Measurements from ENCODE around the gene SRSF11. TPM values are rescaled to one million over a fixed set of nuclear protein-coding genes. Genes with fewer than 3 reads are reported as not detected.

Gene SRSF11
- total RNA-seq, 2 experiments from 2014 or later = 194 to 203 TPM

DNA sequence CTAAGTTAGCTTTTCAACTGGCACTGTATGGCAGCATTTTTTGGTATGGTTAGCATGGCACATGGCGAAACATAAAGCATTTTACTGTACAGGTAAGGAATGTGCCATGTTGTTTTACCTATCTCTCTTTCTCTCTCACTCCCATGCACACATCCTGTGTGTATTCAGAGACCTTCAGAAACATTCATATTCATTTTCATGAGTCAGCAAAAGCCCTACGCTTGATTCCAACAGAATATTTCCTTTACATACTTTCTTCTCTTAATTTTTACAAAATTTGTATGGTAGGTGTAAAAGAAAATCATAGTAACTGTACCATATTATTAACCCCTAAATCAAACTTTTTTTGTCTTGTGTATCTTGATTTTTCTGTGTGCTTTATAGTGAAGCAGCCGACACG, 10.3 kb downstream of the SRSF11 start:
- TF ChIP-seq, protein P1, sequence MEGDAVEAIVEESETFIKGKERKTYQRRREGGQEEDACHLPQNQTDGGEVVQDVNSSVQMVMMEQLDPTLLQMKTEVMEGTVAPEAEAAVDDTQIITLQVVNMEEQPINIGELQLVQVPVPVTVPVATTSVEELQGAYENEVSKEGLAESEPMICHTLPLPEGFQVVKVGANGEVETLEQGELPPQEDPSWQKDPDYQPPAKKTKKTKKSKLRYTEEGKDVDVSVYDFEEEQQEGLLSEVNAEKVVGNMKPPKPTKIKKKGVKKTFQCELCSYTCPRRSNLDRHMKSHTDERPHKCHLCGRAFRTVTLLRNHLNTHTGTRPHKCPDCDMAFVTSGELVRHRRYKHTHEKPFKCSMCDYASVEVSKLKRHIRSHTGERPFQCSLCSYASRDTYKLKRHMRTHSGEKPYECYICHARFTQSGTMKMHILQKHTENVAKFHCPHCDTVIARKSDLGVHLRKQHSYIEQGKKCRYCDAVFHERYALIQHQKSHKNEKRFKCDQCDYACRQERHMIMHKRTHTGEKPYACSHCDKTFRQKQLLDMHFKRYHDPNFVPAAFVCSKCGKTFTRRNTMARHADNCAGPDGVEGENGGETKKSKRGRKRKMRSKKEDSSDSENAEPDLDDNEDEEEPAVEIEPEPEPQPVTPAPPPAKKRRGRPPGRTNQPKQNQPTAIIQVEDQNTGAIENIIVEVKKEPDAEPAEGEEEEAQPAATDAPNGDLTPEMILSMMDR (IDR thresholded peaks at IDR 0.05) = no peak
- H3K4me1 Mint-ChIP-seq (ENCODE audit: low read depth) = peaks cover 27% of the 10 kb centered on the region
- no peaks in the 10 kb centered on the region for H3K9me3 Mint-ChIP-seq
- DNase-seq = no peak
- CTCF ChIA-PET = interaction anchor here (1.1 kb wide), 1 partner anchor 11 kb away, joined by 4 read pairs; no protein-coding TSS in a partner anchor
- POLR2A ChIA-PET = interaction anchor here (0.6 to 1.5 kb wide), 3 partner anchors 18 to 123 kb away, joined by 3 to 4 read pairs (median 3); partner anchors contain the start of gene ANKRD13C
- no peaks in the 10 kb centered on the region for H3K27me3 Mint-ChIP-seq
- peak overlapping the region; percentile 35 for H3K27ac Mint-ChIP-seq
- H3K4me3 Mint-ChIP-seq = no peak overlapping the region
- H3K36me3 Mint-ChIP-seq (ENCODE audit: low read depth) = peaks cover 58% of the 10 kb centered on the region
- intact Hi-C loops (cut with micrococcal nuclease) = no loop called here
- no peak for ATAC-seq

DNA sequence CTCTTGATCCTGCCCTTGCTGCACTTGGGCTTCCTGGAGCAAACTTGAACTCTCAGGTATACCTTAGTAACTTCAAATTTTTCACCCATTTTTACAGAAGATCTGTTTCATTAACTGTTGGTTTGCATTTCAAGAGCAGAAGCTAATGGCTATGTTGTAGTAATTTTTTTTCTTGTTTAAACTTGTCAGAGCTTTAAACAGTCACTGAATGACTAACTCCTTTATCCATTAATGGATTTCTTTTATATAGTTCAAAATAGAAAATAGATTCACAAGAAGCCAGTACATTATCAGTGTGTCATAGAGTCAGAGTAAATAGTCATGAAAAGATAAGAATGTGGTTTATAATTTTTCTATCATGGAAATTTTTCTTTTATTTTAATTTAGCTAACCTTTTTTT, 13.6 kb downstream of the SRSF11 start:
- CTCF ChIA-PET = no interaction called here
- DNase-seq = no peak
- peaks cover 61% of the 10 kb centered on the region for H3K36me3 Mint-ChIP-seq (ENCODE audit: low read depth)

DNA sequence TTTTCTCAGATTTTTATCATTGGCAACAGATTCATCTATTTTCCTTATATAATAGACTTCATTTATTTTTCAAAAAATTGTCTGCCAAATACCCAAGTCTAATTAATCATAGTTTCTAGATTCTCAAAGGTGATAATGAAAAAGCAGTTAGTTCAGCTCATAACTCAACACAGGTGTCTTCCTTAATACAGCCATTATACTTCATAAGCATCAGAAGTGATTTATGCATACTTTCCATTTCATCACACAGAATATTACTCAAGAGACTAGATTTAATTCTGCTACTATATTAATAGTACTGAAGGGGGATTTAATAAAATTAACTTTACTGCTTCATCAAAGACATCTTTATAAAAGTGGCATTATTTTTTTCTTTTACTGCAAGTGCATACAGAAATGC, 18.8 kb downstream of the SRSF11 start:
- intact Hi-C loops (cut with micrococcal nuclease) = no loop called here
- no peak overlapping the region for H3K4me3 Mint-ChIP-seq
- ATAC-seq = no peak

More for the DNA sequence above, 13.6 kb downstream of the SRSF11 start:
- intact Hi-C loops (cut with micrococcal nuclease) = no loop called here
- no peaks in the 10 kb centered on the region for H3K9me3 Mint-ChIP-seq
- no peak overlapping the region for H3K4me3 Mint-ChIP-seq
- peak overlapping the region; percentile 30 for H3K27ac Mint-ChIP-seq
- TF ChIP-seq, protein P1 (IDR thresholded peaks at IDR 0.05) = no peak
- no peaks in the 10 kb centered on the region for H3K27me3 Mint-ChIP-seq
- POLR2A ChIA-PET = interaction anchor here (1.1 to 1.5 kb wide), 2 partner anchors 11 to 25 kb away, joined by 3 read pairs; no protein-coding TSS in a partner anchor
- H3K4me1 Mint-ChIP-seq (ENCODE audit: low read depth) = peaks cover 8% of the 10 kb centered on the region
- ATAC-seq = no peak

DNA sequence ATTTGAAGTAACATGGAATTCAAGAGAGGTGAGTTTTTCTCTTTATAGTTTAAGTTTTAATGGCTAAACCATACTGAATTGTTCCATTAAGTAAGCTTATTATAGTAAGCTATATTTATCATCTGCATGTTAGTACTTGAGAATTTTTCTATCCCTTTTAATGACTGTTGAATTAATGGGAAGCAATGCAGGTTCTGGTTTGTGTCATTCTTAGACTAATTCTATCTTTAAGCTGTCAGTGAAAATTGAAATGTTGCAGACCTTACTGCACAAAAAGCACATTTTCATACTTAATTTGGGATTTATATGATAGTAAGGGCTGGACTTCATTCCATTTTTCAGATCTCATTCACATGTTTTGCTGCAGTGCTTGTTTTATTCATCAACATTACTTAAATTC, 25.9 kb downstream of the SRSF11 start:
- no peaks in the 10 kb centered on the region for H3K27me3 Mint-ChIP-seq
- peaks cover 19% of the 10 kb centered on the region for H3K4me1 Mint-ChIP-seq (ENCODE audit: low read depth)
- no peak overlapping the region for H3K4me3 Mint-ChIP-seq
- DNase-seq (no peak), ATAC-seq (no peak)
- peaks cover 67% of the 10 kb centered on the region for H3K36me3 Mint-ChIP-seq (ENCODE audit: low read depth)
- POLR2A ChIA-PET = interaction anchor here (1.0 kb wide), 2 partner anchors 22 to 107 kb away, joined by 3 read pairs; partner anchors contain the start of gene ANKRD13C
- H3K9me3 Mint-ChIP-seq = no peaks in the 10 kb centered on the region
- H3K27ac Mint-ChIP-seq = peak overlapping the region; percentile 63
- TF ChIP-seq, protein P1 (IDR thresholded peaks at IDR 0.05) = no peak
- CTCF ChIA-PET = interaction anchor here (0.7 kb wide), 1 partner anchor 281 kb away, joined by 3 read pairs; no protein-coding TSS in a partner anchor
- intact Hi-C loops (cut with micrococcal nuclease) = no loop called here

More for the DNA sequence above, 18.8 kb downstream of the SRSF11 start:
- TF ChIP-seq, protein P1 (IDR thresholded peaks at IDR 0.05) = no peak
- Mint-ChIP-seq H3K27ac (peak overlapping the region; percentile 32), H3K36me3 (ENCODE audit: low read depth) (peaks cover 57% of the 10 kb centered on the region), H3K4me1 (ENCODE audit: low read depth) (peaks cover 4% of the 10 kb centered on the region), H3K27me3 (no peaks in the 10 kb centered on the region), H3K9me3 (no peaks in the 10 kb centered on the region)
- CTCF ChIA-PET = no interaction called here
- POLR2A ChIA-PET = no interaction called here
- no peak for DNase-seq

DNA sequence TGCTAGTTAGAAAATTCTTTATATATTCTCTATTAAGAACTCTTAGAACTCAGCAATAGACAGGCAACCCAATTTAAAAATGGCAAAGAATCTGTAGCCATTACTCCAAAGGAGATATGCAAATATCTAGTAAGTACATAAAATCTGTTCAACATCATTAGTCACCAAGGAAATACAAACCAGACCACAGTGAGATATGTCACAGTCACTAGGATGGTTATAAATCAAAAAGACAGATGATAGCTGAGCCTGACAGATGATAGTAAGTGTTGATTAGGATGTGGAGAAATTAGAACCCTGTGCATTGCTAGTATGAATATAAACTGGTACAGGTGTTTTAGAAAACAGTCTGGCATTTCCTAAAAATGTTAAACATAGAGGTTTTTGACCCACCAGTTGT, 26.6 kb downstream of the SRSF11 start:
- Mint-ChIP-seq H3K27ac (peak overlapping the region; percentile 63), H3K4me3 (no peak overlapping the region), H3K4me1 (ENCODE audit: low read depth) (peaks cover 19% of the 10 kb centered on the region), H3K9me3 (no peaks in the 10 kb centered on the region), H3K36me3 (ENCODE audit: low read depth) (peaks cover 67% of the 10 kb centered on the region), H3K27me3 (no peaks in the 10 kb centered on the region)
- TF ChIP-seq, protein P1 (IDR thresholded peaks at IDR 0.05) = no peak
- intact Hi-C loops (cut with micrococcal nuclease) = no loop called here
- POLR2A ChIA-PET = no interaction called here
- DNase-seq (no peak), ATAC-seq (peak; percentile 81)
- CTCF ChIA-PET = interaction anchor here (0.7 kb wide), 1 partner anchor 280 kb away, joined by 3 read pairs; no protein-coding TSS in a partner anchor

Data from activated CD8-positive, alpha-beta T cell treated with anti-CD3 and anti-CD28 coated beads for 36 hours (primary cell).